NCI-H1048 (cell line): ENCODE measurements around the gene TRIM62.

Source experiments
- DNase-seq: peaks from one replicate; lab custom pipeline; 2025; lab: John Stamatoyannopoulos, UW

Gene TRIM62

DNA sequence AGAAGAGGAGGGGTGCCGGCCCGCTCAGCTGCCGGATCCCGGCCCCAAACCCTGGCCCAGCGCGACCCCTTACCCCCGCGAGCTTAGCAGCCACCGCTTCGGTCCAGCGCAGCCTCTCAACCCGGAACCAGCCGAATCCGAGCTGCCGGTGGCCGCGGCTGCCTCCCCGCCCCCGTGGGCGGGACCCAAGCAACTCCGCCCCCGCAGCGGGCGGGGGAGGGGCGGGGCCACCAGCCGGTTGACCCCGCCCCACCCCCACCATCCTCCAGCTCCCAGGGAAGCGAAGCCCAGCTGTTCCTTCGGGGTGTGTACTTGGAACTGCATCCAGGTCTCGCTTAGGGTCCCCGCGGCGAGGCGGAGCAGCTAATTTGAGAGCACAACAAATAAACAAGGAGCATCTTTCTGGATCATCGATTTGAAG lies at the start of gene TRIM62:
TRIM62 (minus strand) TSS at position 123 of the 421 bp plus-strand sequence. CDS start 611 bp downstream, outside the sequence.
- peak; percentile 31 for DNase-seq

- no peak for DNase-seq
These were observed 49.3 kb upstream of the TRIM62 start for GRCh38 chr1:33231166-33231565.

DNA sequence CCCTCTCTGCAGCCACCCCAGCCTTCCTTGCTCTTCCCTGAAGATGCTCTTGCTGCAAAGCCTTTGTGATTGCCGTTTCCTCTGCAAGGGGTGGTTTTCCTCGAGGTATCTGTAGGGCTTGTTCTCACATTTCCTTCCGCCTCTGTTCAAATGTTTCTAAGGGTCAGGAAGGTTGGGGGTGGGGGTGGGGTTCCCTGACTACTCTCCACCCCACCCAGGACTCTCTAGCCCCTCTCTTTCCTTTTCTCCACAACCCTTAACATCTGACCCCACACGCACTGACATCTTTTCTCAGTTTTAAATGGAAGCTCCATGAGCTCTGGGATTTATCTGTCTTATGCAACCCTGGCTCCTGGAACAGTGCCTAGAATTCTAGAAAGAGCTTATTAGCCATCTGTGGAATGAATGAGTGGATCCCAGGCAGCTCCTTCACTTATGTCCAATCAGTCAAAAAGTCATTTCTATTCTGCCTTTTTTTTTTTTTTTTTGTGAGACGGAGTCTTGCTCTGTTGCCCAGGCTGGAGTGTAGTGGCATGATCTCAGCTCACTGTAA lies 47.2 kb upstream of the TRIM62 start:
- DNase-seq: no peak

DNA sequence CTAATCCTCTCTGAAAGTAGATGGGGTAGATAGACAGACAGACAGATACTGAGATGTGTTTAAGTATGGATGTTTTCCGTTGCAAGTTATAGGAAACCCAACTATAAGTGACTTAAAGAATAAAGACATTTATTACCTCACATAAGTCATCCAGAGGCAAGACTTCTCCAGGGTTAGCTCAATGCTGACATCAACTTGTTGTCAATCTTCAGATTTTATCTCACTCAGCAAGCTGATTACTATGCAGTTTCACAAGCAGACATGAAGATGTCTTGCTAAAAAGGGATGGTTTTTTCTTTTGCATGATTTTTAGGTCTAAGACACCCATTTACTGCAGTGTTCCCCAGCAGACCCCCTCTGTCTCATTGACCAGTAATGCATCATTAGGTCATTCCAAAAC lies 43.7 kb upstream of the TRIM62 start:
- DNase-seq: no peak

DNA sequence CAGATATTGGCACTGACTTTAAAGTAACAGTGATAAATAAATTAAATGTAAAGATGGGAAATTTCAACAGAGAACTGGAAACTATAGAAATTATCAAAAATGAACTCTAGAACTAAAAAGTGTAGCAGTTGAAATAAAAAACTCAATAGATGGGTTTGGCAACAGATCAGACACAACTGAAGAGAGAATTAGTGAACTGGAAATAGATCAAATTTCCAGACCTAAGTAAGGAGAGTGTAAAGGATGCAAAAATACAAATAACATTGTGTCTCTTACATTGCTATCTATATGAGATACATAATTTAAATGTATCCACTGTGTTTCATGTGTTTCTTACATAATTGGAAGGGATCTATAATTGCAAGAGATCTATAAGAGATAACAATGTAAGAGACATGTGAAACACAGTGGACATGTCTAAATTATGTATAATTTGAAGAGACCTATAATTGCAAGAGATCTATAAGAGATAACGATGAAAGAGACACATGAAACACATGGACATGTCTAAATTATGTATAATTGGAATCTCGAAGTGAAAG lies 42.4 kb upstream of the TRIM62 start:
- no peak for DNase-seq

GRCh38 chr1:33222381-33222780 lies 40.5 kb upstream of the TRIM62 start:
- no peak for DNase-seq

DNA sequence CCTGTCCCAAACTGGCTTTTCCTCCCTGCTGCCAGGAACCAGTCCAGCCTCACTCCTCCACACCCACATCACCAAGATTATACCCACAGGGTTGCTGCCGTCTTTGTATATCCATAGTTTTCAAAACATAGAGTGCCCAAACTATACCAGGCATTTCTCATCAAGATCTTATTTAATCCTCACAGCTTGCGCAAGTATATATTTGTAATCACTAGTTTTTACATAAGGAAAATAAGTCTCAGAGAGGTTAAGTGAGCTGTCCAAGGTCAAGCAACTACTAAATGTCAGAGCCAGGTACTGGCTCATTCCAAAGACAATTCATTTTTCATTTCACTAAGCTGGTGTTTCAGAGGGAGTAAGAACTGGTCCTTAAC lies 39.5 kb upstream of the TRIM62 start:
- no peak for DNase-seq

GRCh38 chr1:33220676-33221384 lies 39.0 kb upstream of the TRIM62 start:
- no peak for DNase-seq

GRCh38 chr1:33219886-33220661 lies 38.2 kb upstream of the TRIM62 start:
- no peak for DNase-seq

GRCh38 chr1:33211972-33212371 lies 30.1 kb upstream of the TRIM62 start:
- no peak for DNase-seq

DNA sequence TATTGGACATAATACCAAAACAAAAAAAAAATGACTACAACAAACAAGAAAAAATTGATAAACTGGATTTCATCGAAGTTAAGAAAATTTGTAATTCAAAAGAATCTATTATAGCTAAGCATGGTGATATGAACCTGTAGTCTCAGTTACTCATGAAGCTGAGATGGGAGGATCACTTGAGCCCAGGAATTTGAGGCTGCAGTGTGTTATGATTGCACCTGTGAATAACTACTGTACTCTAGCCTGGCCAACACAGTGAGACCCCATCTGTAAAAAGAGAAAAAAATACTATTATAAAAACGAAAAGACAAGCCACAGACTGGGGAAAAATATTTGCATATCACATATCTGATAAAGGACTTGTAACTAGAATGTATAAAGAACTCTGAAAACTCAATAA lies 24.5 kb upstream of the TRIM62 start:
- no peak for DNase-seq

DNA sequence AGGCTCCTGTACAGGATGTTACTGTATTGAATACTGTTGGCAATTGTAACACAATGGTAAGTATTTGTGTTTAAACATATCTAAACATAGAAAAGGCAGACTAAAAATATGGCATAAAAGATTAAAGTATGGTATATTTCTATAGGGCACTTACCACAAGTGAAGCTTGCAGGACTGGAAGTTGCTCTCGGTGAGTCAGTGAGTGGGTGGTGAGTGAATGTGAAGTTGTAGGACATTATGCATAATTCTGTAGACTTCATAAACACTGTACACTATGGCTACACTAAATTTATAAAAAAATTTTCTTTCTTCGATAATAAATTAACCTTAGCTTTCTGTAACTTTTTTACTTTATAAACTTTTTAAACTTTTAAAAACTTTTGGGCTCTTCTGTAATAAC lies 13.7 kb upstream of the TRIM62 start:
- DNase-seq: no peak

DNA sequence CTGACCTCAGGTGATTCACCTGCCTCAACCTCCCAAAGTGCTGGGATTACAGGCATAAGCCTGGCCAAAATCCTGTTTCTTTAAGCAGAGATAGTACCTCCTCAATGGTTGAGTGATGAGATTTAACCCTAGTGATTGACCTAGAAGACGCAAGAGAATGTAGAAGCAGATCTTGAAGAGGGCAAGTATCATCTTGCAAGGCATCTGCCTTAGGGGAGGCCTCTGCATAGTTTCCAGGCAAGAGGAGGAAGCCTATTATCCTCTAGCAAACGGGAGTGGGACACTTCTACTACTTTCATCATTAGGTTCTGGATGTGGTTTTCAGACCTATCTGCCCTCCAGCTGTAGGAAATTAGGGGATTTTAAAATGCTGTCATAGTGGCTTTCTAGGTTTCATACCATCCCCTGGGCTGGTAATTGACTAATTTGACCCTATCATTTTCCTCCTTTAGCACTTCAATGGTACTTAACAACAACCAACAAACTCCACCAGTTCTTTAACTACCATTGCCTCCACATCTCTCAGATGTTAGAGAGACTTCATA lies 10.0 kb upstream of the TRIM62 start:
- DNase-seq: no peak

DNA sequence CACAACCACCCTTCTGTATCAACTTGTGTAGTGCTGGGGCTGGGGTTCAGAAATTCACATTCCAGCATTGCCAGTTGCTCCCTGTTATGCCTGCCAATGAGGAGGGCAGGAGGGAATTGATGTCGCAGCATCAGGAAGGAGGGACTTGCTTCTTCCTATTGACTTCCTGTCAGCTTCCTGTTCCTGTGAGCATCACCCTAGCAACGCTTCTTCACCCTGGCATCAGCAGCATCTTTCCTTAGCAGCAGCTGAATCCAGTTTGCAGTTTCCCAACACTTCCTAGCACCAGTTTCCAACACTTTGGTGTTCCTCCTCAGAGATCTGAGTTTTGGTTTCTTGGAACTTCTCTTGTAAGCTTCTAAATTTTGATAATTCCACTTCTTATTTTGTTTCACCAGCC lies 8.9 kb upstream of the TRIM62 start:
- no peak for DNase-seq

- DNase-seq: no peak
These were observed 6.9 kb upstream of the TRIM62 start for GRCh38 chr1:33188572-33189275.

DNA sequence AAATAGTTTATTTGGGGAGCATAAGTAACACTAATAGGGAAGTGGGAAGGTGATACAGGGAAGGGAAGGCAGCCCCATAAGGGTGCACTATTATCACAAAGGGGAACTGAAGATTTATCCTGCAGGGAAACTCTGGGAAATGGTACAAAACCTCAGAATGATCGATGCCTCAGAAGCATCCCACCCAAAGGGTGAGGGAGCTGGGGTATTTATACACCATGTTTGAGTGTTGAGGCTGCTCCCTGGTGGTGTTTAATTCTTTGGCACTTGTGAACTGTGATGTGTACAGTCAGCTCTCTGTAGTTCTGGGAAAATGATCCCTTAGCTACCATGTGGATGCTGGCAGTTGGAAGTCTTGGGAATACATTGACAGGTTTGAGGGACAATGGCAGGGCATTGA lies 5.1 kb upstream of the TRIM62 start:
- DNase-seq: no peak

GRCh38 chr1:33185541-33185940 lies 3.7 kb upstream of the TRIM62 start:
- no peak for DNase-seq

DNA sequence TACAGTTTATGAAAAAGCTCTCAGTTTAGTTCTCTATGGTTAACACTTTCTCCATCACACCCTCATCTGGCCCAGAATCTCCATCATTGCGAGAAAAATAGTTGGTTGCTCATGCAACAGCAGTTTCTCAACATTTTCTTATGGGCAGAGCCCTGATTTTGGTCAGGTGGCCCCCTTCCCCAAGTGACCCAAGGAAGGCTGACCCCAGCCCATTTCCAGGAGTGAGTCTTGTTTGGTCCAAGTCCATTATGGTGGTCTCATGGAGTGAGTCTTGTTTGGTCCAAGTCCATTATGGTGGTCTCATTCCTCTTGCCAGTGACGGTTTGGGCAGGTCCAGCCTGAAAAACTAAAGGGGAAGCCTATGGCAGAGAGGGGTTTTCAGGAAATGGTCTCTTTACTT lies 1.5 kb upstream of the TRIM62 start:
- no peak for DNase-seq

DNA sequence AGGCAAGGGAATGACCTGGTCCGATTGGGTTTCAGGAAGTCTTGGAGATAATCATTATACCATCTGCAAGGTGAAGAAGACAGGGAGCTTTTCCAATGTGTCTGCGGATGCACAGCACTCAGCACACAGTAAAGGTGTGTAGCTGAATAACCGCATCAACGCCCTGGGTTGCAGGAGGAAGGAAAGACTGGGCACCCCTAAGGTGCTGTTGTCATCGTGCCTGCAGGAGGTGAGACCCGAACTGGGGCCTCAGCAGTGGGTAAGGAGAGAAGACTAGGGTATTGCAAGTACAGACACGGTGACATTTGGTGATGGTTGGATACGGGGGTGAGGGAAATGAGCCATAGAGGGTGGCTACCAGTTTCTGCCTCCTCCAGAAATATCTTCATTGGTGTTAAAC lies 1.1 kb upstream of the TRIM62 start:
- no peak for DNase-seq

DNA sequence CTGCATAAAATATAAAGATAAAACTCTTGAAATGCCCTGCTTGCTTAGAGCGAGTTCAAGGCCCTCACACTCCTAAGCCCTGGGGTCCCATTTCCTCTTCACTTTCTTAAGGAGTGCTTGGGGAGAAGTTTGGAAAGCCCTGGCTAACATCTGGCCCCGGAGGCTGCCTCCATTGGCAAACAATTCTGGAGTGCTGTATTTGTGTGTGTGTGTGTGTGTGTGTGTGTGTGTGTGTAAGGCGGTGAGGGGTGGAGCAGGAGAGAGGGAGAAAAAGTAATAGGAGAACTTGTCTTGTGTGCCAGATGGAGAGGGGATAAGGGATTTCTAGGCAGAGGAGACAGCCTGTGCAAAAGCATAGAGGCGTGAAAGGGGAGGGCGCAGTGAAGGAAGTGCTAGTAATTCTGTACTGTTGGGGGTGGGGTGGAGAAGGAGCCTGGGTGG lies 578 bp upstream of the TRIM62 start:
- DNase-seq: no peak

GRCh38 chr1:33180911-33181890 lies 642 bp downstream of the TRIM62 start:
- peak; percentile 79 for DNase-seq
